GM06990 (cell line): Measurements from ENCODE around the gene TOR1AIP2.

Source experiments
- DNase-seq: peaks from one replicate; pipeline ENCODE4 v3.0.0-alpha.2; 2011; ENCODE audit not compliant: insufficient read length; ENCODE audit errors: extremely low read depth
- H3K27me3 ChIP-seq: replicated peaks from 2 replicates; pipeline ENCODE4 v1.6.0; 2011; ENCODE audit warnings: low read length; ENCODE audit not compliant: control insufficient read depth, insufficient read depth
- H3K36me3 ChIP-seq: 2 replicates; pipeline ENCODE4 v1.5.1; 2011; ENCODE audit warnings: low read length; ENCODE audit not compliant: control insufficient read depth, insufficient read depth
- H3K4me3 ChIP-seq: replicated peaks from 2 replicates; pipeline ENCODE4 v1.5.1; 2011; ENCODE audit warnings: low read depth, mild to moderate bottlenecking, control low read depth, low read length
- CTCF ChIP-seq: IDR thresholded peaks from 2 replicates; pipeline ENCODE4 v1.5.1; 2011; ENCODE audit warnings: low read length, control low read depth, mild to moderate bottlenecking, inconsistent platforms; ENCODE audit not compliant: insufficient read depth, poor library complexity, severe bottlenecking

Gene TOR1AIP2

GRCh38 chr1:179910934-179911333, 33.3 kb upstream of the TOR1AIP2 start:
- no peaks in the 10 kb centered on the region for H3K27me3 ChIP-seq
- H3K4me3 ChIP-seq, result no peak overlapping the region
- no peak for TF ChIP-seq CTCF
- no peak for DNase-seq
- no peaks in the 10 kb centered on the region; the same call in none of the 2 replicates for H3K36me3 ChIP-seq

GRCh38 chr1:179889589-179889988, 12.0 kb upstream of the TOR1AIP2 start:
- DNase-seq, result no peak
- no peak overlapping the region for H3K4me3 ChIP-seq
- H3K27me3 ChIP-seq, result no peaks in the 10 kb centered on the region
- peaks cover 7% of the 10 kb centered on the region for H3K36me3 ChIP-seq
- no peak for TF ChIP-seq CTCF

GRCh38 chr1:179888071-179888470, 10.5 kb upstream of the TOR1AIP2 start:
- peaks cover 5% of the 10 kb centered on the region for H3K36me3 ChIP-seq
- no peaks in the 10 kb centered on the region for H3K27me3 ChIP-seq
- no peak for DNase-seq
- no peak for TF ChIP-seq CTCF
- H3K4me3 ChIP-seq, result no peak overlapping the region

- DNase-seq, result peak; percentile 62
- Histone ChIP-seq H3K36me3 (no peaks in the 10 kb centered on the region), H3K27me3 (no peaks in the 10 kb centered on the region), H3K4me3 (peak overlapping the region; percentile 93)
- no peak for TF ChIP-seq CTCF
These were observed 6.1 kb upstream of the TOR1AIP2 start for GRCh38 chr1:179883745-179884138.

- TF ChIP-seq CTCF, result no peak
- Histone ChIP-seq H3K27me3 (no peaks in the 10 kb centered on the region), H3K4me3 (peak overlapping the region; percentile 93), H3K36me3 (no peaks in the 10 kb centered on the region)
- DNase-seq, result no peak
These were observed 5.6 kb upstream of the TOR1AIP2 start for GRCh38 chr1:179883040-179883744.
